NCI-H2029 (cell line): ENCODE measurements around the gene NEDD4L.
"Not testable (repeated sequence)": the region's sequence is repeated elsewhere in the genome, so short reads cannot be mapped to it uniquely, and the experiment has no call there.

Experiments
- DNase-seq: peaks from one replicate; lab custom pipeline; 2025; lab: John Stamatoyannopoulos, UW

NEDD4L gene

GRCh38 chr18:58418361-58418760 lies 374.3 kb downstream of the NEDD4L start:
- DNase-seq = no peak

- DNase-seq = no peak
These were observed 375.7 kb downstream of the NEDD4L start for GRCh38 chr18:58419587-58420199.

- no peak for DNase-seq
These were observed 382.6 kb downstream of the NEDD4L start for GRCh38 chr18:58426611-58427010.

GRCh38 chr18:58427321-58427720 lies 383.3 kb downstream of the NEDD4L start:
- no peak for DNase-seq

GRCh38 chr18:58429442-58429841 lies 385.4 kb downstream of the NEDD4L start:
- no peak for DNase-seq

- no peak for DNase-seq
These were observed 387.2 kb downstream of the NEDD4L start for GRCh38 chr18:58431215-58431614.

- no peak for DNase-seq
These were observed 388.2 kb downstream of the NEDD4L start for GRCh38 chr18:58432050-58432727.

- DNase-seq = not testable (repeated sequence)
These were observed 391.4 kb downstream of the NEDD4L start for GRCh38 chr18:58435221-58436005.

- no peak for DNase-seq
These were observed 394.3 kb downstream of the NEDD4L start for GRCh38 chr18:58438161-58438957.

- DNase-seq = no peak
These were observed 394.9 kb downstream of the NEDD4L start for GRCh38 chr18:58438958-58439300.

GRCh38 chr18:58443671-58444070 lies 399.6 kb downstream of the NEDD4L start:
- DNase-seq = no peak

- DNase-seq = no peak
These were observed 402.5 kb downstream of the NEDD4L start for GRCh38 chr18:58446391-58447060.

GRCh38 chr18:58447402-58448095 lies 403.5 kb downstream of the NEDD4L start:
- DNase-seq = no peak

- DNase-seq = no peak
These were observed 405.4 kb downstream of the NEDD4L start for GRCh38 chr18:58449464-58449863.
